ENCODE data around the gene KLHDC3. TPM values are rescaled to one million over a fixed set of nuclear protein-coding genes. Genes with fewer than 3 reads are reported as not detected.

KLHDC3 gene
- total RNA-seq, 3 donors from 2014 or later: 53.4 to 84.1 (median 57.3) TPM

- Histone ChIP-seq H3K9me3 (no peaks in the 10 kb centered on the region), H3K4me3 (no peak overlapping the region), H3K4me1 (ENCODE audit: low read depth) (no peaks in the 10 kb centered on the region), H3K36me3 (ENCODE audit: low read depth) (peaks cover 10% of the 10 kb centered on the region)
- DNase-seq (no peak), ATAC-seq (no peak)
- no peak for TF ChIP-seq CTCF (IDR thresholded peaks at IDR 0.05)
- intact Hi-C loops (cut with DNase I, micrococcal nuclease): no loop called here
Observed at GRCh38 chr6:43032326-43032725, 18.3 kb downstream of the KLHDC3 start.

- no peak overlapping the region for H3K4me3 ChIP-seq
Observed at GRCh38 chr6:43033496-43034189, 19.6 kb downstream of the KLHDC3 start.

GRCh38 chr6:43034190-43034525 lies 20.1 kb downstream of the KLHDC3 start:
- intact Hi-C loops (cut with DNase I, micrococcal nuclease): no loop called here
- DNase-seq: no peak
- no peaks in the 10 kb centered on the region for H3K9me3 ChIP-seq
- ATAC-seq: no peak
- TF ChIP-seq CTCF (IDR thresholded peaks at IDR 0.05): no peak
- no peaks in the 10 kb centered on the region for H3K4me1 ChIP-seq (ENCODE audit: low read depth)
- no peak overlapping the region for H3K4me3 ChIP-seq
- peaks cover 2% of the 10 kb centered on the region for H3K36me3 ChIP-seq (ENCODE audit: low read depth)

More at GRCh38 chr6:43033496-43034189, 19.6 kb downstream of the KLHDC3 start:
- H3K9me3 ChIP-seq: no peaks in the 10 kb centered on the region
- ATAC-seq (no peak), DNase-seq (no peak)
- no peak for TF ChIP-seq CTCF (IDR thresholded peaks at IDR 0.05)
- peaks cover 2% of the 10 kb centered on the region for H3K36me3 ChIP-seq (ENCODE audit: low read depth)
- no peaks in the 10 kb centered on the region for H3K4me1 ChIP-seq (ENCODE audit: low read depth)
- intact Hi-C loops (cut with DNase I, micrococcal nuclease): no loop called here

GRCh38 chr6:43035495-43036194 lies 21.6 kb downstream of the KLHDC3 start:
- no peaks in the 10 kb centered on the region for H3K9me3 ChIP-seq
- no peaks in the 10 kb centered on the region for H3K4me1 ChIP-seq (ENCODE audit: low read depth)
- intact Hi-C loops (cut with DNase I, micrococcal nuclease): no loop called here
- TF ChIP-seq CTCF (IDR thresholded peaks at IDR 0.05): no peak
- H3K36me3 ChIP-seq (ENCODE audit: low read depth): peaks cover 2% of the 10 kb centered on the region
- H3K4me3 ChIP-seq: no peak overlapping the region
- no peak for ATAC-seq
- peak in 1 of 3 donors; percentile 15 for DNase-seq

- ATAC-seq (no peak), DNase-seq (no peak)
- H3K4me3 ChIP-seq: no peak overlapping the region
- H3K36me3 ChIP-seq (ENCODE audit: low read depth): no peaks in the 10 kb centered on the region
- H3K9me3 ChIP-seq: no peaks in the 10 kb centered on the region
- intact Hi-C loops (cut with DNase I, micrococcal nuclease): no loop called here
- TF ChIP-seq CTCF (IDR thresholded peaks at IDR 0.05): no peak
- H3K4me1 ChIP-seq (ENCODE audit: low read depth): no peaks in the 10 kb centered on the region
Observed at GRCh38 chr6:43036712-43037111, 22.7 kb downstream of the KLHDC3 start.

Measured in mucosa of descending colon (tissue), 3 donors.